Panc1 (cell line): ENCODE data around the gene CDK4.

ENCODE experiments used
- POLR2AphosphoS5 ChIP-seq: IDR thresholded peaks from 2 replicates; pipeline ENCODE4 v1.6.1; 2012; ENCODE audit warnings: mild to moderate bottlenecking, low read depth, low read length, moderate library complexity
- SIN3A ChIP-seq: IDR thresholded peaks from 2 replicates; pipeline ENCODE4 v1.6.1; 2012; ENCODE audit warnings: low read depth, mild to moderate bottlenecking, low read length, moderate library complexity, borderline replicate concordance; ENCODE audit not compliant: insufficient read depth

- TF ChIP-seq POLR2AphosphoS5 (no peak), SIN3A (no peak)
Measured at GRCh38 chr12:57751432-57751787, 700 bp downstream of the CDK4 start.
